Right forelimb (tissue), 1 donor: Measurements from ENCODE around the gene EFNA3.

Source experiments
- DNase-seq: peaks from one replicate; pipeline ENCODE4 v3.0.0-alpha.2; 2018

The EFNA3 gene

GRCh38 chr1:155049651-155050559, 28.7 kb upstream of the EFNA3 start:
- DNase-seq: no peak

GRCh38 chr1:155050560-155051341, 27.9 kb upstream of the EFNA3 start, which contains the start of gene ADAM15:
Gene ADAM15, plus strand, starts transcription at chr1:155051316. Its CDS starts 71 bp downstream, at chr1:155051387.
- peak; percentile 91 for DNase-seq

DNA sequence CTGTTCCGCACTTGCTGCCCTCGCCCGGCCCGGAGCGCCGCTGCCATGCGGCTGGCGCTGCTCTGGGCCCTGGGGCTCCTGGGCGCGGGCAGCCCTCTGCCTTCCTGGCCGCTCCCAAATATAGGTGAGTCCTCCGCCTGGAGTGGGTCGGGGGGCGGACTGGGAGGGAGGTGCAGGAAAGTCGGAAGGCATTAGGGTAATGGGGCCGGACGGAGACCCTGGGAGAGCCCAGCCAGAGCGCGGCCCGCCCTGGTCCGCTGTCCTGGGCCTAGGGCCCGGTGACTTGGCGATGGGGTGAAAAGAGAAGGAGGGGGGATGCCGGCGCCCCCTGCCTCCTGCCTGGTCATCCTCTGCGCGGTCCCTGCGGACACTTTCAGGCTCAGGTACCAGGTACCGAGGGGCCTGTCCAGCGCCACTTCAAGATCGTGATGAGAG, 27.3 kb upstream of the EFNA3 start:
- DNase-seq: no peak

- peak; percentile 69 for DNase-seq
Measured at GRCh38 chr1:155051777-155052398, 26.7 kb upstream of the EFNA3 start.

DNA sequence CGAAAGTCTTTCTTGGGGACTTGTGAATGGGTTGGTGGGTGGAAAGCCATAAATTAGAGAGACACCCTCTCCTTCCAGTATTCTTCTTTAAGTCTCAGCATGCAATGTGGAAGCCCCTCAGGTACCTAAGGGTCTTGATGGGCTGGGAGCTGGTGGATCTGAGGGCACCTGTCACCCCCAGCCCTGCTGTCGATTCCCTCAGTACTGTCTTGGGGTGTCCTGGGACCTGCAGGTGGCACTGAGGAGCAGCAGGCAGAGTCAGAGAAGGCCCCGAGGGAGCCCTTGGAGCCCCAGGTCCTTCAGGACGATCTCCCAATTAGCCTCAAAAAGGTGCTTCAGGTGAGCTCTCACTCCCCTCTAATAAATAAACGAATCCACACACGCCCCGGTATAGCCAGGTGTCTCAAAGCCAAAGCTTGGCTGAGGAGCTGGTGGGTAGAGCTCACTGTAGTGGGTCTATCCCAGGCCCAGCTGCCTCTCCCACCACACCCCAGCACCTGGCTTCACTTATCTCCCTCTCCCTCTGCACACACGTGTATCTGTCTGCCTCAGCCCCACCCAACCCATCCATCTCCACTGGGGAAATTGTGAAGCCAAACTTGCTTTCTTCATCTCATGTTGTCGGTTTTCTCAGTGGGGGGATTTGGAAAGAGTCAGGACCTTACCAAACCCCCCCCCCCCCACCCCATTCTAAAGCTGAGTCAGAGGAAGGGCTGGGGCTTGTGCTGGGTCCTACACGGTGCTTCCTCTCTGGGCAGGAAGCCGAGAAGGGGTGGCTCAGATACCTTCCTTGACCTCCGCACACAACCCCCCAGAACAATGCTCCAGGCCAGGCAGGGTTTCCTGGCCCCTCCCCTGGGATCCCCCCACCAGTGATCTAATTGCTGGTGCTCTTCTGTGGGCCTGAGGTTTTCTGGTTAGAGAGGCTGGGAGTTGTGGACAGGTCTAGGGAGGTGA, 25.9 kb upstream of the EFNA3 start:
- DNase-seq: no peak

- no peak for DNase-seq
Measured at GRCh38 chr1:155053531-155054105, 25.0 kb upstream of the EFNA3 start.

DNA sequence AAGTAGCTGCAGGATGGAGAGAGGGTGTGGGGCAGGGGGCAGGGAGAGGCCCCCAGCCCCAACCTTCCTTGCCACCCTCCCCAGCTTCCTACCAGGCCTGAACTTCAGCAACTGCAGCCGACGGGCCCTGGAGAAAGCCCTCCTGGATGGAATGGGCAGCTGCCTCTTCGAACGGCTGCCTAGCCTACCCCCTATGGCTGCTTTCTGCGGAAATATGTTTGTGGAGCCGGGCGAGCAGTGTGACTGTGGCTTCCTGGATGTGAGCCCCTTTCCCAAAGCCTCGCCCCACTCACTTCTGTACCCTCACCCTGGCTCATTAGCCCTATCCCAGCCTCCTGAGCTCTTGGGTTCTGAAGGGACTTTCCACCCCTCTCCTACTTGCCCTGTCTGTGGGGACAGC, 21.5 kb upstream of the EFNA3 start:
- DNase-seq: no peak

- DNase-seq: no peak
Measured at GRCh38 chr1:155057788-155058211, 20.8 kb upstream of the EFNA3 start.

GRCh38 chr1:155060736-155061135, 17.9 kb upstream of the EFNA3 start:
- no peak for DNase-seq

DNA sequence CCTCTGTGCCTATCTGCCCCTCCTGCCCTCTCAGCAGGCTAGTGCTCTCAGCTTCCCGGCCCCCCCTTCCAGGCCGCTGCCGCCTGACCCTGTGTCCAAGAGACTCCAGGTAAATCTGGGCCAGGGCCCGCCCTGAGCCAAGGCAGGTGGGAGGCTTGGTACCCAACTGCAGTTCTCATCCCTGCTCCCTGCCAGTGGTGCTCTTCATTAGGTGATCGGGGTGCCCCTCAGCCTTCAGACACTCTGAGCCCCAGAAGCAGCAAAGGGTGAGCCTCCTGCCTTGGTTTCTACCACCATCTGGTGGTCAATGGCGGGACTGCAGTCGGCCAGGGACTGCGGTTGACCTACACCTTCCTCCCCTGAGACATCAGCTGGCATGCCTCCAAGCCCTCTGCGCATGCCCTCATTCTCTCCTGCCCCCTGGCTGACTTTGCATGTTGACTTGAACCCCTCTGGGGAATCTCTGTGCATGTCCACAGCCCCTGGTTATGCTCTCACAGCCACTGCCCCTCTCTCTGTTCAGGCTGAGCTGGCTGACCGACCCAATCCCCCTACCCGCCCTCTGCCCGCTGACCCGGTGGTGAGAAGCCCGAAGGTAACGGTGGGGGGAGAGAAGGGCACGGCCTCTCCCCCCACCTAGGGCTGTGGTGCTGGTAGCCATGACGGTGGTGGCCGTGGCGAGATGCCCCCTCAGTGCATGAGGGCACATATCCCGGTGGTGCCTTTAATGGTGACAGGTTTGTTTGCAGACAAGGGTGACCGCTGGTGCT, 17.1 kb upstream of the EFNA3 start:
- peak; percentile 92 for DNase-seq

- DNase-seq: no peak
Measured at GRCh38 chr1:155062151-155062686, 16.4 kb upstream of the EFNA3 start.

GRCh38 chr1:155062702-155063411, 15.8 kb upstream of the EFNA3 start:
- DNase-seq: peak; percentile 83

- DNase-seq: peak; percentile 87
Measured at GRCh38 chr1:155063550-155064110, 15.0 kb upstream of the EFNA3 start, which contains the start of gene EFNA4. Gene EFNA4, plus strand, starts transcription at chr1:155063740. Its CDS starts 84 bp downstream, at chr1:155063824.

DNA sequence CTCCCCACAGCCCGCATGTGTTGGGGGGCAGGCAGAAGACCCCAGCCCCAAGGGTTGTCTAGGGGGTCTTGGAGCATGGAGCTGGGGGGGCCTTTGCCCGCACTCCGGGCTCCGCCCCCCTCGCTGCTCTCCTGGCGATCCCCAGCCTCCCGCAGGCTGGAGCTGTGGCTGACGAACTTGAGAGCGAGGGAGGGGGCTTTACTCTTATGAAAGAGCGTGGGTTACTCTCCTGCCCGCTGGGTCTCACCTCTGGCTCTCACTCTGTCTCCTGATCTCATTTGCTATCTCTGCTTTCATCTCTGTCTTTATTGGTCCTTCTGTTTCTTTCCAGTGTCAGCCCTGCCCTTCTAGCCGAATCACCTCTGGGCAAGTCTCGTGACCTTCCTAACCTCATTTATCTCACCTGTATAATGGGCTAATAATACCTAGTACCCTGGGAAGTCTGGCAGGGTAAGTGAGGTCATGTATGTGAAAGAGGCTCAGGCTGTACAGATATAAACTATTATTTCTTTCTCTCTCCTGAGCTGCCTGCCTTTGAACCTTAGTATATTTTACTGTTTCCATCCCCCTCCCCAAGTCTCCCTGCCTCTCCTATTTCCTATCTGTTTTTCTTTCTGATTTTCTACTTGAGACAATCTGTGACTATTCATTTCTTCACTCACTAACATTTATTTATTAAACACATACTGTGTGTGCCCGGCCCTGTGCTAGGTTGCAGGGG, 14.4 kb upstream of the EFNA3 start:
- DNase-seq: no peak

DNA sequence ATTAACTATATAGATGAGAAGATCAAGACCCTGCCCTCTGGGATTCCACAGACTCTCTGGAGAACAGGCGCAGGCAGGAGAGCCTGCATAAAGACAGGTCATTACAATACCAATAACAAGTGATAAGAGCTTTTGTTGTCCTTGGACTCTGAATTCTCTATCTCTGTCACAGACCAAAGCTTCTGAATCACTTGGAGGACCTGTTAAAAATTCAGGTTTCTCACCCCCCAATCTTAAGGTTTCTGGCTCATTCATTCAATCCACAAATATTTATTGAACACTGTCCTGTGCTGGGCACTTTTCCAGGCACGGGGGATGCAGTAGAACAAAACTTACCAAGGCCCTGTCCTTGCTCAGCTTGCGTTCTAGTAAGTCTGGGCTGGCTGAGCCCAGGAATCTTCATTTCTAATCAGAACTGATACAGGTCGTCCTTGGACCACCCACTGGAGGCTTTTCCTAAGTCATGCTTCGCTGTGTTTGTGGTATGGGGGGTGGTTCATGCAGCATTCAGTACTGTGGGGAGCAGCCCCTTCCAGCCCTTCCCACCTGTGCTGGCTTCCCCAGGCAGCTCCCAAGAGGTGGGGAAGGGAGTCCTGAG, 13.7 kb upstream of the EFNA3 start:
- DNase-seq: no peak

DNA sequence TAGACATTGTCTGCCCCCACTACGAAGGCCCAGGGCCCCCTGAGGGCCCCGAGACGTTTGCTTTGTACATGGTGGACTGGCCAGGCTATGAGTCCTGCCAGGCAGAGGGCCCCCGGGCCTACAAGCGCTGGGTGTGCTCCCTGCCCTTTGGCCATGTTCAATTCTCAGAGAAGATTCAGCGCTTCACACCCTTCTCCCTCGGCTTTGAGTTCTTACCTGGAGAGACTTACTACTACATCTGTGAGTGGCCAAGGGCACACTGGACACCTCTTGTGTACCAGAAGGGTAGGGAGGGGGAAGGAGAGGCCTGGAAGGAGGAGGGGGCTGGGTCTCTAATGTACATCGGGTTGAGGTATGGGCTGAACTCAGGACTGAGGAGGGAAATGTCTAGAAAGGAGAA, 11.9 kb upstream of the EFNA3 start:
- DNase-seq: no peak

GRCh38 chr1:155068599-155068998, 10.0 kb upstream of the EFNA3 start:
- DNase-seq: no peak

DNA sequence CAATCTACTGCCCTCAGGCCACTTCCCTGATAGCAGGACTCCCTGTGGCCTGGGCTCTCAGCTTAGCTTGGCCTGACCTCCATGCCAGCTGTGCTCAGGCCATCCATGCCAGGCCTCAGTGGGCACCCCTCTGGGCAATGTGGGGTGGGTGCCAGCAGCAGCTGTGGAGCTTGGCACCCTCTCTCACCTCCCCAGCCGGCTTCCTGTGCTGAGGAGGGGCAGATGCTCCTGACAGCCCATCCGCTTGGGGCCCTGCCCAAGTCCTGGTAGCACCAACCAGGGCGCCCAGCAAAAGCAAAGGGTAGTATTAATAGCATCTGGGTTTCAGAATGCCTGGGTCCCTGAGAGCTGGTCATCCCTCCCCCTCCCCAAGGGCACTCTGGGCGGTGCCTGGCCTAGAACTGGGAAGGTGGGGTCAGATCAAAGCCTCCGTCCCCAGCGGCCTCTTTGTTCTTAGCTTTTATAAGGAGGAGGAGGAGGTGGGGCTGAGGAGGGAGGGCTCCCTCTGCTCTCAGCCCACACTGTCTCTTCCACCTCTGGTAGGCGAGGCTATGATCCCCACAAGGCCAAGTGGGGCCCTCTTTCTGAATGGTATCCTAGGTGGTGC, 9.0 kb upstream of the EFNA3 start:
- DNase-seq: no peak
